ENCODE measurements around the gene FBXL16. TPM values are rescaled to one million over a fixed set of nuclear protein-coding genes. Genes with fewer than 3 reads are reported as not detected.
A peak's percentile ranks its signal among the peaks of the same experiment; 100 is the strongest.
"Not testable (repeated sequence)": the region's sequence is repeated elsewhere in the genome, so short reads cannot be mapped to it uniquely, and the experiment has no call there.

FBXL16 gene
- total RNA-seq, 1 experiment from 2014 or later: 1.3 TPM

DNA sequence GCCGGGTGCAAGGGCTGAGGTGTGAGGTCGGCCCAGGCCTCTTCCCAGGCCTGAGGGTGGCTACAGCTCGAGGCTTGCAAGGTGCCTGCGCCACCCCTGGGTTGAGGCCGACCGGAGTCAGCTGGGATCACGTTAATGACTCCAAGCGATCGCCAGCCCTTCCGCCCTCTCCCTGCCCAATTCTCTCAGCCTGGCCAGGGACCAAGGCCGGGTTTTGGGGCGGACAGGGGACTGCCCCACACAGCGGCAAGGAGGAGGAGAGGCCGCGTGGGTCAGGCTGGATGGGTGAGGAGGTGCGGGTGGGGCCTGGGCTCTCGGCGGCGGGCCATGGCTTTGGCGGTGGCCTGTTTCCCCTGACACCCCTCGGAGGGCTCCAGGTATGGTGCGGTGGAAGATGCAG, 12.2 kb downstream of the FBXL16 start:
- Mint-ChIP-seq H3K9me3 (ENCODE audit: low read depth, unreplicated experiment) (no peaks in the 10 kb centered on the region), H3K27me3 (ENCODE audit: unreplicated experiment) (peaks cover 72% of the 10 kb centered on the region), H3K36me3 (ENCODE audit: insufficient read depth, unreplicated experiment) (peaks cover 42% of the 10 kb centered on the region), H3K4me1 (ENCODE audit: low read depth, unreplicated experiment) (peaks cover 9% of the 10 kb centered on the region), H3K4me3 (ENCODE audit: low read depth, unreplicated experiment) (peak overlapping the region; percentile 59), H3K27ac (ENCODE audit: unreplicated experiment) (no peak overlapping the region)
- no peak for DNase-seq
- intact Hi-C loops (cut with micrococcal nuclease; ENCODE audit: unreplicated experiment): no loop called here
- CTCF ChIA-PET: no interaction called here
- BruUV-seq (replicated peaks): no TSS peak
- TF ChIP-seq, protein P1, sequence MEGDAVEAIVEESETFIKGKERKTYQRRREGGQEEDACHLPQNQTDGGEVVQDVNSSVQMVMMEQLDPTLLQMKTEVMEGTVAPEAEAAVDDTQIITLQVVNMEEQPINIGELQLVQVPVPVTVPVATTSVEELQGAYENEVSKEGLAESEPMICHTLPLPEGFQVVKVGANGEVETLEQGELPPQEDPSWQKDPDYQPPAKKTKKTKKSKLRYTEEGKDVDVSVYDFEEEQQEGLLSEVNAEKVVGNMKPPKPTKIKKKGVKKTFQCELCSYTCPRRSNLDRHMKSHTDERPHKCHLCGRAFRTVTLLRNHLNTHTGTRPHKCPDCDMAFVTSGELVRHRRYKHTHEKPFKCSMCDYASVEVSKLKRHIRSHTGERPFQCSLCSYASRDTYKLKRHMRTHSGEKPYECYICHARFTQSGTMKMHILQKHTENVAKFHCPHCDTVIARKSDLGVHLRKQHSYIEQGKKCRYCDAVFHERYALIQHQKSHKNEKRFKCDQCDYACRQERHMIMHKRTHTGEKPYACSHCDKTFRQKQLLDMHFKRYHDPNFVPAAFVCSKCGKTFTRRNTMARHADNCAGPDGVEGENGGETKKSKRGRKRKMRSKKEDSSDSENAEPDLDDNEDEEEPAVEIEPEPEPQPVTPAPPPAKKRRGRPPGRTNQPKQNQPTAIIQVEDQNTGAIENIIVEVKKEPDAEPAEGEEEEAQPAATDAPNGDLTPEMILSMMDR (IDR thresholded peaks at IDR 0.05; ENCODE audit: unreplicated experiment): no peak

DNA sequence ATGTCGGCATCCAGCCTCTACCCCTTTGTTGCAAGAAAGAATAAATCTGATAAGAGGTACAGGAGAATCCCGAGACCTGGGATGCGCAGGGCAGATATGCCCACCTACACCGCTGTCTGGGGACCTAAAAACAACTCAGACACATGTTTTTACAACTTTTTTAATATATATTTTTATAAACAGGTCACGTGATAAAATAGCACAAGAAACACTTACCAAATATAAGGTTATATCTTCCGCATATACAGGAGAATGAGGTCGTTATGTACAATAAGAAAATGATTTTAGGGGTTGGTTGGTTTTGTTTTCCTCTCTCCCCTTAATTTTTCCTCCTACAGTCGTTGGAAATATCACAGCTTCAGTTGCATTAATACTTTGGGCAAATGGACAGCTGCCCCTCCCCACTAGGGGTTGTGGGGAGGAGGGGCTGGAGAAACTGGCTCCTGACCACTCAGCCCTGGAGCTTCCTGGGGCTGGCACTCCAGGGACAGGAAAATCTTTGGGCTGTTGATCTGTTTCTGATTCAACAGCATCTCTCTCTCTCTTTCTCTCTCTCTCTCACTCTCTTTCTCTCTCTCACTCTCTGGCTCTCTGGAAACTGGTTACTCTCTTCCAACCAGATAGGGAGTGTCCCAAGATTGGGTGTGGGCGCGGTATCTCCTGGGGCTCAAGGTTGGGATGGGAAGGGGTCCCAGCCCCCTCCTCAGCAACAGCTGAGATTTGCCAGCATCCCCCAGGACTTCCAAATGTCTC, 13.1 kb downstream of the FBXL16 start:
- H3K4me3 Mint-ChIP-seq (ENCODE audit: low read depth, unreplicated experiment): peak overlapping the region; percentile 27
- no peak overlapping the region for H3K27ac Mint-ChIP-seq (ENCODE audit: unreplicated experiment)
- peaks cover 64% of the 10 kb centered on the region for H3K27me3 Mint-ChIP-seq (ENCODE audit: unreplicated experiment)
- CTCF ChIA-PET: interaction anchor here (0.6 kb wide), 1 partner anchor 13 kb away, joined by 3 read pairs; no protein-coding TSS in a partner anchor
- TF ChIP-seq, protein P1 (IDR thresholded peaks at IDR 0.05; ENCODE audit: unreplicated experiment): no peak
- no TSS peak for BruUV-seq (replicated peaks)
- H3K4me1 Mint-ChIP-seq (ENCODE audit: low read depth, unreplicated experiment): peaks cover 9% of the 10 kb centered on the region
- no peaks in the 10 kb centered on the region for H3K9me3 Mint-ChIP-seq (ENCODE audit: low read depth, unreplicated experiment)
- DNase-seq: no peak
- H3K36me3 Mint-ChIP-seq (ENCODE audit: insufficient read depth, unreplicated experiment): peaks cover 46% of the 10 kb centered on the region
- intact Hi-C loops (cut with micrococcal nuclease; ENCODE audit: unreplicated experiment): no loop called here

DNA sequence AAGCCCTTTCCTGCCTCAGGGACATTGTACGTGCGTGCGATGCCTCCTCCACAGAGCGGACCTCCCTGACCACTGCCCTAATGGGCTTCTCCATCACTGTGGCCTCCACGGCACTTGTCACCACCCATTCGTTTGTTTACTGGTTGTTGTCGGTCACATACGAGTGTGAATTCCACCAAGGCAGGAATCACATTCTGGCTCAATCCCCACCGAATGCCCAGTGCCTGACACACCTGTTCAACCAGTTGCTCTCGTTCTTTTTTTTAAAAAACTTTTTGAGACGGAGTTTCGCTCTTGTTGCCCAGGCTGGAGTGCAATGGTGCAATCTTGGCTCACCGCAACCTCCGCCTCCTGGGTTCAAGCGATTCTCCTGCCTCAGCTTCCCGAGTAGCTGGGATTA, 14.4 kb downstream of the FBXL16 start:
- Mint-ChIP-seq H3K27me3 (ENCODE audit: unreplicated experiment) (peaks cover 51% of the 10 kb centered on the region), H3K36me3 (ENCODE audit: insufficient read depth, unreplicated experiment) (peaks cover 58% of the 10 kb centered on the region)
- DNase-seq: not testable (repeated sequence)

DNA sequence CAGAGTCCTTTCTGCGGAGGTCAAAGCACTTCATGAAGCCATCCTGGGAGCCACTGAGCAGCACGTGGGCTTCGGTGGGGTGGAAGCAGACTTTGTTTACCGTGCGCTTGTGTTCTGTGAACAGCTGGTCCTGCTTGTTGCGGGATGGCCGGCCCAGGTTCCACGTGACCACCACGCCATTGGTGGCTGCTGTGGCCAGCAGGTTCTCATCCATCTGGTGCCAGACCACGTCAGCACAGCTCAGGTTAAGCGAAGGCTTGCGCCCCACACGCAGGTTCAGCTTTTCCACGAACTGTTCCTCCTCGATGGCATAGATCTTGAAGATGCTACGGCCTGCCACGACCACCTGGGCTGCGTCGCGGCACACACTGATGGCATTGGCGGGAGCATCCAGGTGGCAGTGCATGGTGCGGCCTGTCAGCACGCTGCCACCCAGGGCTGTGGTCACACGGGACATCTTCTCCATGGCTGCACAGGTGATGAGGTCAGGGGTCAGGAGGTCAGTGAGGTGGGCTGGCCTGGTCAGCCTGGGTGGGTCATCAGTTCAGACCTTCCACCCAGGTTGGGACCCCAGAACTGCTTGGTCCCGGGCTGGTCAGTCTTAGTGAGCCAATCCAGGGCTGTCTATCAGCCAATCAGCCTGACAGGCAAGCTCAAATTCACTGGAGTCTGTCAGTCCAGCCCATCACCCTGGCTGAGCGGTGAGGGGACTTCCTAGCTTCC, 16.3 kb downstream of the FBXL16 start:
- intact Hi-C loops (cut with micrococcal nuclease; ENCODE audit: unreplicated experiment): no loop called here
- no peaks in the 10 kb centered on the region for H3K4me1 Mint-ChIP-seq (ENCODE audit: low read depth, unreplicated experiment)
- H3K9me3 Mint-ChIP-seq (ENCODE audit: low read depth, unreplicated experiment): no peaks in the 10 kb centered on the region
- TF ChIP-seq, protein P1 (IDR thresholded peaks at IDR 0.05; ENCODE audit: unreplicated experiment): no peak
- no TSS peak for BruUV-seq (replicated peaks)
- CTCF ChIA-PET: interaction anchor here (0.5 to 1.4 kb wide), 2 partner anchors 8 to 455 kb away, joined by 3 read pairs; no protein-coding TSS in a partner anchor
- peak overlapping the region; percentile 88 for H3K27ac Mint-ChIP-seq (ENCODE audit: unreplicated experiment)
- no peak for DNase-seq
- H3K4me3 Mint-ChIP-seq (ENCODE audit: low read depth, unreplicated experiment): peak overlapping the region; percentile 98
- peaks cover 32% of the 10 kb centered on the region for H3K27me3 Mint-ChIP-seq (ENCODE audit: unreplicated experiment)
- H3K36me3 Mint-ChIP-seq (ENCODE audit: insufficient read depth, unreplicated experiment): peaks cover 77% of the 10 kb centered on the region

More for the DNA sequence above, 14.4 kb downstream of the FBXL16 start:
- H3K27ac Mint-ChIP-seq (ENCODE audit: unreplicated experiment); CTCF ChIA-PET; H3K9me3 Mint-ChIP-seq (ENCODE audit: low read depth, unreplicated experiment); intact Hi-C loops (cut with micrococcal nuclease; ENCODE audit: unreplicated experiment); H3K4me1 Mint-ChIP-seq (ENCODE audit: low read depth, unreplicated experiment); BruUV-seq (replicated peaks): not testable (repeated sequence)
- H3K4me3 Mint-ChIP-seq (ENCODE audit: low read depth, unreplicated experiment): peak overlapping the region; percentile 98

Data from Calu3 (cell line).